Endodermal cell (in vitro differentiated cells): ENCODE measurements around the gene KCTD7. TPM values are rescaled to one million over a fixed set of nuclear protein-coding genes. Genes with fewer than 3 reads are reported as not detected.
"Not testable (repeated sequence)": the region's sequence is repeated elsewhere in the genome, so short reads cannot be mapped to it uniquely, and the experiment has no call there.

Experiments
- DNase-seq: peaks from one replicate; pipeline ENCODE4 v3.0.0-alpha.2; 2017
- H3K27ac ChIP-seq: 2 replicates; pipeline ENCODE4 v1.5.1; 2013; ENCODE audit warnings: mild to moderate bottlenecking, low read depth, low read length, moderate library complexity
- H3K27me3 ChIP-seq: 2 replicates; pipeline ENCODE4 v1.6.1; 2013; ENCODE audit warnings: mild to moderate bottlenecking, low read length, moderate library complexity; ENCODE audit not compliant: insufficient read depth, control insufficient read depth, poor library complexity, severe bottlenecking
- H3K36me3 ChIP-seq: 2 replicates; pipeline ENCODE4 v1.7.0; 2013; ENCODE audit warnings: mild to moderate bottlenecking, low read length, moderate library complexity; ENCODE audit not compliant: control insufficient read depth, insufficient read depth
- H3K4me1 ChIP-seq: one replicate; pipeline ENCODE4 v1.7.0; 2013; ENCODE audit warnings: low read length; ENCODE audit not compliant: control insufficient read depth, insufficient read depth
- H3K4me3 ChIP-seq: 2 replicates; pipeline ENCODE4 v1.5.1; 2013; ENCODE audit warnings: mild to moderate bottlenecking, low read length, moderate library complexity
- H3K9ac ChIP-seq: 2 replicates; pipeline ENCODE4 v1.6.1; 2013; ENCODE audit warnings: mild to moderate bottlenecking, low read length, moderate library complexity; ENCODE audit not compliant: poor library complexity, severe bottlenecking; ENCODE audit errors: extremely low read depth
- H3K9me3 ChIP-seq: 2 replicates; pipeline ENCODE4 v1.6.1; 2013; ENCODE audit warnings: mild to moderate bottlenecking, low read length, moderate library complexity; ENCODE audit not compliant: control insufficient read depth
- H3K27ac Mint-ChIP-seq: 2 replicates; pipeline ENCODE4 v1.8.0; 2020; ENCODE audit warnings: mixed read lengths
- H3K27me3 Mint-ChIP-seq: 2 replicates; pipeline ENCODE4 v1.8.0; 2021; ENCODE audit warnings: mild to moderate bottlenecking, mixed read lengths; ENCODE audit not compliant: insufficient read depth
- H3K36me3 Mint-ChIP-seq: 2 replicates; pipeline ENCODE4 v1.8.0; 2020; ENCODE audit warnings: low read depth, mixed read lengths
- H3K4me1 Mint-ChIP-seq: 2 replicates; pipeline ENCODE4 v1.8.0; 2020; ENCODE audit warnings: mixed read lengths
- H3K4me3 Mint-ChIP-seq: 2 replicates; pipeline ENCODE4 v1.8.0; 2020; ENCODE audit warnings: mild to moderate bottlenecking, moderate library complexity, mixed read lengths
- H3K9me3 Mint-ChIP-seq: 2 replicates; pipeline ENCODE4 v1.8.0; 2020; ENCODE audit warnings: mild to moderate bottlenecking, mixed read lengths
- CTCF ChIP-seq: fragments of 200-600 bp; sonication (generic); conservative IDR thresholded peaks from 2 replicates; pipeline ENCODE4 v1.5.0; 2021; ENCODE audit warnings: antibody characterized with exemption, mild to moderate bottlenecking
- WGBS, 2 experiments: methylation state at CpG; one replicate each; pipeline versions ENCODE4 v1.1.5 to v1.1.7; 2013; ENCODE audit warnings: missing lambda C conversion rate in 2 of 2, mixed read lengths in 1 of 2; ENCODE audit not compliant: insufficient coverage in 1 of 2, insufficient read length in 1 of 2; 5-methylcytosine and 5-hydroxymethylcytosine counted together
- total RNA-seq, 2 donors: library from RNA; stranded (reverse); fragmentation: NEBNext Ultra II Directional in 1 of 2; extraction: Animal tissue kit (Norgen Biotek cat#: 25700) in 1 of 2; gene quantifications; 2 replicates in 1 of 2; 3 replicates in 1 of 2; pipeline ENCODE4 v1.2.1, GENCODE V29; 2021

The KCTD7 gene
- total RNA-seq, 2 donors from 2014 or later: 13.1 to 15.6 TPM

DNA sequence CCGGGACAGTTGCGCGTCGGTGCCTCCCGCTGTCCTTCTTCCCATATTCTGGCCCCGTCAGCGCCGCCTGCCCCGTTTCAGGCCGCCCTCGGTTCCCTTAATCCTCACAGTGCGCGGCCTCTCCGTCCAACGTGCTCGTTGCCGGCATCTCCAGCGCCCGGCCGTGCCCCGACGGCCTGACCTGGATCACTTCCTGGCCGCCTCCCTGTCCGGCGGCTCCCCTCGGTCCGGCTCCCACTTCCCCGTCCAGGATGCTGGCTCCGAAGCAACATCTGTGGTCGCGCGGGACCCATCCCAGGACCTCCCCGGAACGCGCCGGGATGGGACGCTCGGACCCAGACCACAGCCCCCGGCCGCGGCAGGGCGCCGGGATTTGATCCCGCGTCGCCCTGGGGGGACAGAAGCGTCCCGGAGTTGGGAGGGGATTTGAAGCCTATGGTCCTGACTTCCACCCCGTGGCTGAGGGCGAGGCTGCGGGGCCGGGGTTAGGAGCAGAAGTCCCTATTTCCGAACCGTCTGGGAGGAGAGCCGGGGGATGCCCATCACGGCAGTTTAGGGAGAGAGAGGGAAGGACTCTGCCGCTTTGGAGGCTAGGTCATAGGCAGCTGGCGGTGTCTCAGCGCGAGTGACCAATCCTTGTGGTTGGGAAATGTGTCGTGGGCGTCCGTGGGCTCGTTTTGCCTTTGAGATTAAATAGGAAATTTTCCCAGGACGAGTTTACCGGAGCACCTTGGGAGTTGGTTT is 53.8 kb downstream of the KCTD7 start:
- H3K27ac ChIP-seq: no peak overlapping the region
- TF ChIP-seq CTCF: no peak
- no peaks in the 10 kb centered on the region for H3K9me3 ChIP-seq
- H3K27me3 ChIP-seq: no peaks in the 10 kb centered on the region
- H3K4me3 Mint-ChIP-seq: peak overlapping the region; percentile 83
- H3K9me3 Mint-ChIP-seq: no peaks in the 10 kb centered on the region
- peaks cover 10% of the 10 kb centered on the region for H3K36me3 Mint-ChIP-seq
- H3K4me3 ChIP-seq: peak overlapping the region; percentile 86
- no peaks in the 10 kb centered on the region for H3K27me3 Mint-ChIP-seq
- peak overlapping the region; percentile 91 for H3K27ac Mint-ChIP-seq
- 6 to 8% methylated on average over 52 to 66 of the region's 66 CpGs for WGBS, 2 experiments
- no peak for DNase-seq
- H3K4me1 Mint-ChIP-seq: peaks cover 6% of the 10 kb centered on the region
- H3K4me1 ChIP-seq: no peaks in the 10 kb centered on the region
- H3K36me3 ChIP-seq: peaks cover 2% of the 10 kb centered on the region
- H3K9ac ChIP-seq: peak overlapping the region; percentile 53

- not testable (repeated sequence) for H3K27me3 Mint-ChIP-seq, H3K9me3 ChIP-seq, H3K4me1 ChIP-seq, H3K36me3 ChIP-seq, H3K4me1 Mint-ChIP-seq, DNase-seq, H3K9me3 Mint-ChIP-seq, H3K27ac ChIP-seq, H3K27me3 ChIP-seq
- peak overlapping the region; percentile 86 for H3K4me3 ChIP-seq
- peak overlapping the region; percentile 53 for H3K9ac ChIP-seq
- WGBS, 2 experiments: 88 to 89% methylated on average over 4 to 10 of the region's 10 CpGs
- peaks cover 14% of the 10 kb centered on the region for H3K36me3 Mint-ChIP-seq
- H3K4me3 Mint-ChIP-seq: peak overlapping the region; percentile 83
- peak overlapping the region; percentile 23 for H3K27ac Mint-ChIP-seq
Observed at GRCh38 chr7:66683094-66683769, 54.6 kb downstream of the KCTD7 start.

DNA sequence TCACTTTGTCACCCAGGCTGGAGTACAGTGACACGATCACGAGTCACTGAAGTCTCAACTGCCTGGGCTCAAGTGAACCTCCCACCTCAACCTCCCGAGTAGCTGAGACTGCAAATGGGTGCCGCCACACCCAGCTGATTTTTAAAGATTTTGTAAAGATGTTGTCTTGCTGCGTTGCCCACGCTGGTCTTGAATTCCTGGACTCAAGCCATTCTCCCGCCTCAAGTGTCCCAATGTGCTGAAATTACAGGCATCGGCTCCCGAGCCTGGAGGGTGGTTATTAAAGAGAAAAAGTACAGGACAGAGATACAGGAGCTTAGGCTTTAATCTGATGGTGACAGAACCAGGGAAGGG is 55.1 kb downstream of the KCTD7 start:
- peaks cover 18% of the 10 kb centered on the region for H3K36me3 Mint-ChIP-seq
- WGBS, 2 experiments: 92 to 93% methylated on average over 6 to 9 of the region's 9 CpGs
- H3K9ac ChIP-seq: no peak overlapping the region
- H3K4me3 ChIP-seq: no peak overlapping the region
- no peaks in the 10 kb centered on the region for H3K27me3 Mint-ChIP-seq
- peaks cover 6% of the 10 kb centered on the region for H3K4me1 Mint-ChIP-seq
- no peak for DNase-seq
- H3K9me3 Mint-ChIP-seq: peaks cover 8% of the 10 kb centered on the region
- no peak overlapping the region for H3K27ac Mint-ChIP-seq
- no peak overlapping the region for H3K27ac ChIP-seq
- H3K36me3 ChIP-seq: peaks cover 2% of the 10 kb centered on the region
- peak overlapping the region; percentile 83 for H3K4me3 Mint-ChIP-seq
- peaks cover 10% of the 10 kb centered on the region for H3K9me3 ChIP-seq
- H3K4me1 ChIP-seq: no peaks in the 10 kb centered on the region
- TF ChIP-seq CTCF: no peak
- H3K27me3 ChIP-seq: no peaks in the 10 kb centered on the region

- not testable (repeated sequence) for H3K4me1 Mint-ChIP-seq, H3K27me3 ChIP-seq, H3K27ac Mint-ChIP-seq, H3K27me3 Mint-ChIP-seq, H3K4me1 ChIP-seq, H3K4me3 ChIP-seq, H3K27ac ChIP-seq, H3K9ac ChIP-seq, H3K4me3 Mint-ChIP-seq, DNase-seq, H3K36me3 ChIP-seq, H3K9me3 Mint-ChIP-seq
- 94 to 95% methylated on average over 4 of the region's 4 CpGs for WGBS, 2 experiments
- H3K9me3 ChIP-seq: peaks cover 10% of the 10 kb centered on the region
- peaks cover 11% of the 10 kb centered on the region for H3K36me3 Mint-ChIP-seq
Observed at GRCh38 chr7:66685663-66686062, 57.0 kb downstream of the KCTD7 start.
